ENCODE measurements around the gene USP36. TPM values are rescaled to one million over a fixed set of nuclear protein-coding genes. Genes with fewer than 3 reads are reported as not detected.
"Not testable (repeated sequence)": the region's sequence is repeated elsewhere in the genome, so short reads cannot be mapped to it uniquely, and the experiment has no call there.

The USP36 gene
- total RNA-seq, 1 donor = 30.8 TPM

DNA sequence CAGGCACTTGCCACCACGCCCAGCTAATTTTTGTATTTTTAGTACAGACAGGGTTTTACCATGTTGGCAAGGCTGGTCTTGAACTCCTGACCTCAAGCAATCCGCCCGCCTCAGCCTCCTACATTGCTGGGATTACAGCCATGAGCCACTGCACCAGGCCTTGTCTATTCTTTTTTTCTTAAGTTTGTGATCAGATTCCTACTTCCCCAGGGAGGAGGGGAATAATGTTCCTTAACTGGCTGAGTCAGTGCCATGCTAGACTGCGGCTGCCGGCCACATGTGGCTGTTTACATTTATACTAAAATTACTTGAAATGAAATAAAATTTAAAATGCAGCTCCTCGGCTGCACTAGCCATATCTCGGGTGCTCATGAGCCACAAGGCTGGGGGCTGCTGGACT lies 27.8 kb upstream of the USP36 start:
- TF ChIP-seq, protein P1, sequence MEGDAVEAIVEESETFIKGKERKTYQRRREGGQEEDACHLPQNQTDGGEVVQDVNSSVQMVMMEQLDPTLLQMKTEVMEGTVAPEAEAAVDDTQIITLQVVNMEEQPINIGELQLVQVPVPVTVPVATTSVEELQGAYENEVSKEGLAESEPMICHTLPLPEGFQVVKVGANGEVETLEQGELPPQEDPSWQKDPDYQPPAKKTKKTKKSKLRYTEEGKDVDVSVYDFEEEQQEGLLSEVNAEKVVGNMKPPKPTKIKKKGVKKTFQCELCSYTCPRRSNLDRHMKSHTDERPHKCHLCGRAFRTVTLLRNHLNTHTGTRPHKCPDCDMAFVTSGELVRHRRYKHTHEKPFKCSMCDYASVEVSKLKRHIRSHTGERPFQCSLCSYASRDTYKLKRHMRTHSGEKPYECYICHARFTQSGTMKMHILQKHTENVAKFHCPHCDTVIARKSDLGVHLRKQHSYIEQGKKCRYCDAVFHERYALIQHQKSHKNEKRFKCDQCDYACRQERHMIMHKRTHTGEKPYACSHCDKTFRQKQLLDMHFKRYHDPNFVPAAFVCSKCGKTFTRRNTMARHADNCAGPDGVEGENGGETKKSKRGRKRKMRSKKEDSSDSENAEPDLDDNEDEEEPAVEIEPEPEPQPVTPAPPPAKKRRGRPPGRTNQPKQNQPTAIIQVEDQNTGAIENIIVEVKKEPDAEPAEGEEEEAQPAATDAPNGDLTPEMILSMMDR (IDR thresholded peaks at IDR 0.05; ENCODE audit: extremely low read depth, low read depth, low read length) = no peak
- no peak overlapping the region for H3K4me3 ChIP-seq (ENCODE audit: insufficient read depth, low read length)
- H2AFZ ChIP-seq (ENCODE audit: low read length) = no peak overlapping the region
- peaks cover 48% of the 10 kb centered on the region for H3K36me3 ChIP-seq (ENCODE audit: insufficient read depth, low read length)
- H3K27ac ChIP-seq (ENCODE audit: low read depth, low read length) = peak overlapping the region; percentile 26
- H3K4me1 ChIP-seq (ENCODE audit: insufficient read depth, low read length) = peaks cover 17% of the 10 kb centered on the region
- H3K9me3 ChIP-seq (ENCODE audit: low read depth, low read length) = no peaks in the 10 kb centered on the region
- no peak overlapping the region for H3K4me2 ChIP-seq (ENCODE audit: insufficient read depth, low read length)
- DNase-seq (ENCODE audit: insufficient read length, low spot score, missing footprints) = peak; percentile 92
- no peaks in the 10 kb centered on the region for H3K27me3 ChIP-seq (ENCODE audit: insufficient read depth, low read length)
- peaks cover 13% of the 10 kb centered on the region for H4K20me1 ChIP-seq (ENCODE audit: insufficient read depth, low read length)
- peaks cover 29% of the 10 kb centered on the region for H3K79me2 ChIP-seq (ENCODE audit: insufficient read depth, low read length)

DNA sequence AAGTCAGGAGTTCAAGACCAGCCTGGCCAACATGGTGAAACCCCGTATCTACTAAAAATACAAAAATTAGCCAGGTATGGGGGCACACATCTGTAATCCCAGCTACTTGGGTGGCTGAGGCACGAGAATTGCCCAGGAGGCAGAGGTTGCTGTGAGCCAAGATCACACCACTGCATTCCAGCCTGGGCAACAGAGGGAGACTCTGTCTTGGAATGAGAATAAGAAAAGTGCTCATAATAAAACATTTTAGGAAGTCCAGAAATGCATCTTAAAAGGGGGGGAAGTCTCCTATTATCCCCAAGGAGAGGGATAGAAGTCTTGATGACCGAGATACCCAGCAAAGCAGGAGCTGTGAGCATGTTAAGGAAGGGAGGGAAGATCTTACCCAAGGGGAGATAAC lies 26.4 kb upstream of the USP36 start:
- H3K36me3 ChIP-seq (ENCODE audit: insufficient read depth, low read length) = peaks cover 35% of the 10 kb centered on the region

GRCh38 chr17:78865682-78866390 lies 25.2 kb upstream of the USP36 start:
- Histone ChIP-seq H4K20me1 (ENCODE audit: insufficient read depth, low read length) (peaks cover 8% of the 10 kb centered on the region), H3K36me3 (ENCODE audit: insufficient read depth, low read length) (peaks cover 36% of the 10 kb centered on the region), H3K4me1 (ENCODE audit: insufficient read depth, low read length) (peaks cover 36% of the 10 kb centered on the region), H2AFZ (ENCODE audit: low read length) (no peak overlapping the region), H3K4me3 (ENCODE audit: insufficient read depth, low read length) (no peak overlapping the region), H3K9me3 (ENCODE audit: low read depth, low read length) (no peaks in the 10 kb centered on the region), H3K27me3 (ENCODE audit: insufficient read depth, low read length) (no peaks in the 10 kb centered on the region), H3K27ac (ENCODE audit: low read depth, low read length) (no peak overlapping the region), H3K4me2 (ENCODE audit: insufficient read depth, low read length) (peak overlapping the region; percentile 30), H3K79me2 (ENCODE audit: insufficient read depth, low read length) (peaks cover 20% of the 10 kb centered on the region)
- DNase-seq (ENCODE audit: insufficient read length, low spot score, missing footprints) = peak; percentile 93
- TF ChIP-seq, protein P1 (IDR thresholded peaks at IDR 0.05; ENCODE audit: extremely low read depth, low read depth, low read length) = peak; percentile 90

More for the DNA sequence above, 26.4 kb upstream of the USP36 start:
- not testable (repeated sequence) for H3K9me3 ChIP-seq (ENCODE audit: low read depth, low read length); H4K20me1 ChIP-seq (ENCODE audit: insufficient read depth, low read length); H2AFZ ChIP-seq (ENCODE audit: low read length); H3K4me3 ChIP-seq (ENCODE audit: insufficient read depth, low read length); H3K4me2 ChIP-seq (ENCODE audit: insufficient read depth, low read length); H3K27me3 ChIP-seq (ENCODE audit: insufficient read depth, low read length)
- peak; percentile 15 for DNase-seq (ENCODE audit: insufficient read length, low spot score, missing footprints)
- Histone ChIP-seq H3K27ac (ENCODE audit: low read depth, low read length) (peak overlapping the region; percentile 53), H3K4me1 (ENCODE audit: insufficient read depth, low read length) (peaks cover 26% of the 10 kb centered on the region), H3K79me2 (ENCODE audit: insufficient read depth, low read length) (peaks cover 20% of the 10 kb centered on the region)

DNA sequence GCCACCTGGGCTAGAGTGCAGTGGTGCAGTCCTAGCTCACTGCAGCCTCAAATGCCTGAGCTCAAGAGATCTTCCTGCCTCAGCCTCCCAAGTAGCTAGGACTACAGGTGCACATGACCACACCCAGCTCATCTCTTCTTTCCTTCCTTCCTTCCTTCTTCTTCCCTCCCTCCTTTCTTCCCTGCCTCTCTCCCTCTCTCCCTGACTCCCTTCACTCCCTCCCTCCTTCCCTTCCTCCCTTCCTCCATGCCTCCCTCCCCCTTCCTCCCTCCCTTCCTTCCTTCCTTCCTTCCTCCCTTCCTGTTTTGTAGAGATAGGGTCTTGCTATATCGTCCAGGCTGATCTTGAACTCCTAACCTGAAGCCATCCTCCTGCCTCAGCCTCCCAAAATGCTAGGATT lies 23.5 kb upstream of the USP36 start:
- H3K36me3 ChIP-seq (ENCODE audit: insufficient read depth, low read length) = peaks cover 29% of the 10 kb centered on the region
- no peaks in the 10 kb centered on the region for H3K9me3 ChIP-seq (ENCODE audit: low read depth, low read length)
- TF ChIP-seq, protein P1 (IDR thresholded peaks at IDR 0.05; ENCODE audit: extremely low read depth, low read depth, low read length) = no peak
- DNase-seq (ENCODE audit: insufficient read length, low spot score, missing footprints) = no peak
- peaks cover 36% of the 10 kb centered on the region for H3K4me1 ChIP-seq (ENCODE audit: insufficient read depth, low read length)
- H4K20me1 ChIP-seq (ENCODE audit: insufficient read depth, low read length) = peaks cover 8% of the 10 kb centered on the region
- H3K79me2 ChIP-seq (ENCODE audit: insufficient read depth, low read length) = peaks cover 23% of the 10 kb centered on the region
- H3K4me3 ChIP-seq (ENCODE audit: insufficient read depth, low read length) = no peak overlapping the region
- H3K27ac ChIP-seq (ENCODE audit: low read depth, low read length) = no peak overlapping the region
- H3K27me3 ChIP-seq (ENCODE audit: insufficient read depth, low read length) = no peaks in the 10 kb centered on the region
- H2AFZ ChIP-seq (ENCODE audit: low read length) = no peak overlapping the region
- H3K4me2 ChIP-seq (ENCODE audit: insufficient read depth, low read length) = no peak overlapping the region
